Ishikawa (cell line): ENCODE results near the gene KRTAP10-8.

Experiments
- CEBPB ChIP-seq: IDR thresholded peaks from 2 replicates; pipeline ENCODE4 v1.6.1; 2012
- CREB1 ChIP-seq: IDR thresholded peaks from 2 replicates; pipeline ENCODE4 v1.6.1; 2012; ENCODE audit warnings: low read depth
- EGR1 ChIP-seq: IDR thresholded peaks from 2 replicates; pipeline ENCODE4 v1.6.1; 2012
- EP300 ChIP-seq: IDR thresholded peaks from 2 replicates; pipeline ENCODE4 v1.6.1; 2012; ENCODE audit warnings: borderline replicate concordance
- FOXM1 ChIP-seq: IDR thresholded peaks from 2 replicates; pipeline ENCODE4 v1.6.1; 2012; ENCODE audit warnings: low read depth, borderline replicate concordance
- NFIC ChIP-seq: IDR thresholded peaks from 2 replicates; pipeline ENCODE4 v1.6.1; 2012
- RAD21 ChIP-seq: IDR thresholded peaks from 2 replicates; pipeline ENCODE4 v1.6.1; 2012; ENCODE audit warnings: low read depth
- TAF1 ChIP-seq: IDR thresholded peaks from 2 replicates; pipeline ENCODE4 v1.6.1; 2012; ENCODE audit warnings: low read depth, mild to moderate bottlenecking
- TCF12 ChIP-seq: IDR thresholded peaks from 2 replicates; pipeline ENCODE4 v1.6.1; 2012; ENCODE audit warnings: low read depth
- TEAD4 ChIP-seq: IDR thresholded peaks from 2 replicates; pipeline ENCODE4 v1.6.1; 2012
- YY1 ChIP-seq: IDR thresholded peaks from 2 replicates; pipeline ENCODE4 v1.6.1; 2012; ENCODE audit warnings: low read depth
- ZBTB7A ChIP-seq: IDR thresholded peaks from 2 replicates; pipeline ENCODE4 v1.6.1; 2012; ENCODE audit warnings: low read depth
- TF ChIP-seq, protein P1 (sequence below): IDR thresholded peaks from 2 replicates; pipeline ENCODE4 v1.6.1; 2012
- TF ChIP-seq, protein P2 (sequence below): IDR thresholded peaks from 2 replicates; pipeline ENCODE4 v1.6.1; 2012
- TF ChIP-seq, protein P3 (sequence below): IDR thresholded peaks from 2 replicates; pipeline ENCODE4 v1.6.1; 2012; ENCODE audit warnings: low read depth, mild to moderate bottlenecking

Gene KRTAP10-8

DNA sequence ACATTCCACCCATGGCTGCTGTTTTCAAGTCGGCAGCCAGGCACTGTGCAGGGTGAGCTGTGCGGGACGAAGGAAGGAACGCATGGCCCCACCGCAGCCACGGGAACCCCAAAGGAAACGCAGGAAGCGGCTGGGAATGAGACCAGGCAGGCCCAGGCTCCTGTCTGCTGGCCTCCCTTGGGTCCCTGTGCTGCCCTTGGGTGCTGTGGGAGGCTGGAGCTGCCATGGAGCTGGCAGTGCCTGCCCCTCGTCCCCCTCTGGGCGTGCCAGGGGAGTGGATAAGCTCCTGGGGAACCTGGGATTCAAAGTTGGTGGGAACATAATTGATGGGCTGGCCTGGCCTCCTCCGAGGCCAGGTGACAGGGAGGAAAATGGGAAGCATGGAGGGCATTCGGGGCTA, 43.6 kb upstream of the KRTAP10-8 start:
- TF ChIP-seq EP300 (no peak), ZBTB7A (no peak), CREB1 (no peak), TAF1 (no peak), TCF12 (no peak), EGR1 (no peak), NFIC (no peak), TEAD4 (no peak), RAD21 (no peak), FOXM1 (no peak), YY1 (no peak), CEBPB (no peak)
- TF ChIP-seq, protein P1, sequence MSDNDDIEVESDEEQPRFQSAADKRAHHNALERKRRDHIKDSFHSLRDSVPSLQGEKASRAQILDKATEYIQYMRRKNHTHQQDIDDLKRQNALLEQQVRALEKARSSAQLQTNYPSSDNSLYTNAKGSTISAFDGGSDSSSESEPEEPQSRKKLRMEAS, result no peak
- TF ChIP-seq, protein P2, sequence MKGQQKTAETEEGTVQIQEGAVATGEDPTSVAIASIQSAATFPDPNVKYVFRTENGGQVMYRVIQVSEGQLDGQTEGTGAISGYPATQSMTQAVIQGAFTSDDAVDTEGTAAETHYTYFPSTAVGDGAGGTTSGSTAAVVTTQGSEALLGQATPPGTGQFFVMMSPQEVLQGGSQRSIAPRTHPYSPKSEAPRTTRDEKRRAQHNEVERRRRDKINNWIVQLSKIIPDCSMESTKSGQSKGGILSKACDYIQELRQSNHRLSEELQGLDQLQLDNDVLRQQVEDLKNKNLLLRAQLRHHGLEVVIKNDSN, result no peak
- TF ChIP-seq, protein P3, sequence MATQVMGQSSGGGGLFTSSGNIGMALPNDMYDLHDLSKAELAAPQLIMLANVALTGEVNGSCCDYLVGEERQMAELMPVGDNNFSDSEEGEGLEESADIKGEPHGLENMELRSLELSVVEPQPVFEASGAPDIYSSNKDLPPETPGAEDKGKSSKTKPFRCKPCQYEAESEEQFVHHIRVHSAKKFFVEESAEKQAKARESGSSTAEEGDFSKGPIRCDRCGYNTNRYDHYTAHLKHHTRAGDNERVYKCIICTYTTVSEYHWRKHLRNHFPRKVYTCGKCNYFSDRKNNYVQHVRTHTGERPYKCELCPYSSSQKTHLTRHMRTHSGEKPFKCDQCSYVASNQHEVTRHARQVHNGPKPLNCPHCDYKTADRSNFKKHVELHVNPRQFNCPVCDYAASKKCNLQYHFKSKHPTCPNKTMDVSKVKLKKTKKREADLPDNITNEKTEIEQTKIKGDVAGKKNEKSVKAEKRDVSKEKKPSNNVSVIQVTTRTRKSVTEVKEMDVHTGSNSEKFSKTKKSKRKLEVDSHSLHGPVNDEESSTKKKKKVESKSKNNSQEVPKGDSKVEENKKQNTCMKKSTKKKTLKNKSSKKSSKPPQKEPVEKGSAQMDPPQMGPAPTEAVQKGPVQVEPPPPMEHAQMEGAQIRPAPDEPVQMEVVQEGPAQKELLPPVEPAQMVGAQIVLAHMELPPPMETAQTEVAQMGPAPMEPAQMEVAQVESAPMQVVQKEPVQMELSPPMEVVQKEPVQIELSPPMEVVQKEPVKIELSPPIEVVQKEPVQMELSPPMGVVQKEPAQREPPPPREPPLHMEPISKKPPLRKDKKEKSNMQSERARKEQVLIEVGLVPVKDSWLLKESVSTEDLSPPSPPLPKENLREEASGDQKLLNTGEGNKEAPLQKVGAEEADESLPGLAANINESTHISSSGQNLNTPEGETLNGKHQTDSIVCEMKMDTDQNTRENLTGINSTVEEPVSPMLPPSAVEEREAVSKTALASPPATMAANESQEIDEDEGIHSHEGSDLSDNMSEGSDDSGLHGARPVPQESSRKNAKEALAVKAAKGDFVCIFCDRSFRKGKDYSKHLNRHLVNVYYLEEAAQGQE, result no peak

DNA sequence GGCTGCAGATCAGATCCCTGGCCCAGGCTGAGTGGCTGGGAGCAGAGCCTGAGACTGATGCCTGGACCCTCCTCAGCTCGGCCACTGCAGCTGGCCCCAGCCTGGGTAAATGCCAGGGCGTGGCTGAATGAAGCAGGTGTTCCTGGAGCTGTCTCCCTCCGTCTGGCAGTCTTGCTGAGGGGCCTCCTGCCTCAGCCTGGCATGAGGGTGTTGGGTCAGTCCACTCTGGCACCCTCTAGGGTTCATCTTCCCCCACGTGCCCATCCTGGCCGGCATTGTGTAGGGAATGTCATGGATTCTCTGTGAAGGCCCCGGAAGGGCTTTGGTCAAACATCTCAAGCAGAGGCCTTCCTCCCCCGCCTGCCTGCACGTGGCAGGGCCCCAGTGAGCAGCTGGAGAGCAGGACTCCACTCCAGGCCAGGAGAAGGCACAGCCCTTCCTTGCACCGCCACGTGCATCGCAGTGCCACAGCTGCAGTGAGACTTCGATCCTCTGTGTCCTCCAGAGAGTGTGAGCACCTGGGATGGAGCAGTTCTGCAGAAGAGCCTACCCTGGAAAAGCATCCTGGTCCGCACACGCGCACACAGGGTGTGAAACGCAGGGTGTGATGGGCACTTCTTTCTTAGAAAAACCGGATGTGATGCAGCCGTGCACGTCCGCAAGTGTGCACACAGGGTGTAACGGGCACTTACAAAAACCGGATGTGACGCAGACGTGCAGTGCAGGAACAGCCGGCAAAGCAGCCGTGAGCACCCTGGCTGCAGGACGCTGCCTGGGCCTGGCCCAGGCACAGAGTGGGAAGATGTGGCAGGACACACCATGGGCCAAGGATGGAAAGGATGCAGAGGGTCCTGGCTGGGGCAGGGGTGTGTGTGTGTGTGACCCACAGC, 43.0 kb upstream of the KRTAP10-8 start:
- TF ChIP-seq EGR1 (no peak), TCF12 (no peak), FOXM1 (no peak), RAD21 (no peak), CEBPB (no peak), NFIC (no peak), EP300 (no peak), TEAD4 (no peak), ZBTB7A (no peak), YY1 (no peak), CREB1 (no peak), TAF1 (no peak)
- TF ChIP-seq, protein P3, result no peak
- TF ChIP-seq, protein P2, result no peak
- TF ChIP-seq, protein P1, result no peak

DNA sequence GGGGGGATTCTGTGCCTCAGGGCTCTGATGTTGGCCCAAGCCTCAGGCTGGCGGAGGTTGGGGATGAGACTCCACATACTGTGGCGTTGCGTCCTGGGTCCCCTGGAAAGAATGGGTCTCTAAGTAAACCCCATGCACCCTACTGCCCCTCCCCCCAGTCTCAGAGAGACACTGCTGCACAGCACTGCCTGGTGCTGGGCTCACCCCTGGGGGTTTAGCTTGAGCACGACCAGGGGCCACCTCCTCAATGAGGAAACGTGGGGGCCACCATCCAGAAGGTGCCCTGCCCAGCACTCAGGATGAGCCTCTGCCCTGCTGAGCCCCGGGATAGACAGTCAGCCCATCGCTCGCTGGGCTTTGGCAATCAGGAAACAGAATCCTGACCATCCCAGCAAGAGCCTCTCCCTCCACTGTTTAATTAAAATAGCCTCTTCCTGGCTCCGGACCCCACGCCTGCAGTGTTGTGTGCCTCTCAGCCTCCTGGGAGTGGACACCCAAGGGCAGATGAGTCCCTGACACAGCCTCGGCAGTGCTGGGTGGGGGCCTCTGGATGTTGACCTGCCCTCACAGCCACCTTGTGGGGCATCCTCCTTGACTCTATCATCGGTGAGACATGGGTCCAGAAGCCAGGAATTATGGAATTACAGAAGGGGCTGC, 41.9 kb upstream of the KRTAP10-8 start:
- no peak for TF ChIP-seq TEAD4
- no peak for TF ChIP-seq CEBPB
- no peak for TF ChIP-seq ZBTB7A
- TF ChIP-seq TAF1, result no peak
- no peak for TF ChIP-seq YY1
- no peak for TF ChIP-seq TCF12
- TF ChIP-seq CREB1, result no peak
- TF ChIP-seq, protein P2, result no peak
- no peak for TF ChIP-seq EP300
- TF ChIP-seq, protein P1, result no peak
- TF ChIP-seq, protein P3, result no peak
- no peak for TF ChIP-seq NFIC
- TF ChIP-seq FOXM1, result no peak
- TF ChIP-seq RAD21, result no peak
- TF ChIP-seq EGR1, result no peak
